Hindlimb muscle (tissue), 1 donor: ENCODE results near the gene ADAMTS14. TPM values are rescaled to one million over a fixed set of nuclear protein-coding genes. Genes with fewer than 3 reads are reported as not detected.
A peak's percentile ranks its signal among the peaks of the same experiment; 100 is the strongest.
"Not testable (repeated sequence)": the region's sequence is repeated elsewhere in the genome, so short reads cannot be mapped to it uniquely, and the experiment has no call there.

Experiments used
- DNase-seq: peaks from one replicate; pipeline ENCODE4 v3.0.0-alpha.2; 2013
- polyA plus RNA-seq: library from polyadenylated mRNA; unstranded; fragments of 120-200 nt; gene quantifications from one replicate; pipeline ENCODE4 v1.2.1, GENCODE V29; 2013; ENCODE audit not compliant: insufficient read length

ADAMTS14 gene, protein sequence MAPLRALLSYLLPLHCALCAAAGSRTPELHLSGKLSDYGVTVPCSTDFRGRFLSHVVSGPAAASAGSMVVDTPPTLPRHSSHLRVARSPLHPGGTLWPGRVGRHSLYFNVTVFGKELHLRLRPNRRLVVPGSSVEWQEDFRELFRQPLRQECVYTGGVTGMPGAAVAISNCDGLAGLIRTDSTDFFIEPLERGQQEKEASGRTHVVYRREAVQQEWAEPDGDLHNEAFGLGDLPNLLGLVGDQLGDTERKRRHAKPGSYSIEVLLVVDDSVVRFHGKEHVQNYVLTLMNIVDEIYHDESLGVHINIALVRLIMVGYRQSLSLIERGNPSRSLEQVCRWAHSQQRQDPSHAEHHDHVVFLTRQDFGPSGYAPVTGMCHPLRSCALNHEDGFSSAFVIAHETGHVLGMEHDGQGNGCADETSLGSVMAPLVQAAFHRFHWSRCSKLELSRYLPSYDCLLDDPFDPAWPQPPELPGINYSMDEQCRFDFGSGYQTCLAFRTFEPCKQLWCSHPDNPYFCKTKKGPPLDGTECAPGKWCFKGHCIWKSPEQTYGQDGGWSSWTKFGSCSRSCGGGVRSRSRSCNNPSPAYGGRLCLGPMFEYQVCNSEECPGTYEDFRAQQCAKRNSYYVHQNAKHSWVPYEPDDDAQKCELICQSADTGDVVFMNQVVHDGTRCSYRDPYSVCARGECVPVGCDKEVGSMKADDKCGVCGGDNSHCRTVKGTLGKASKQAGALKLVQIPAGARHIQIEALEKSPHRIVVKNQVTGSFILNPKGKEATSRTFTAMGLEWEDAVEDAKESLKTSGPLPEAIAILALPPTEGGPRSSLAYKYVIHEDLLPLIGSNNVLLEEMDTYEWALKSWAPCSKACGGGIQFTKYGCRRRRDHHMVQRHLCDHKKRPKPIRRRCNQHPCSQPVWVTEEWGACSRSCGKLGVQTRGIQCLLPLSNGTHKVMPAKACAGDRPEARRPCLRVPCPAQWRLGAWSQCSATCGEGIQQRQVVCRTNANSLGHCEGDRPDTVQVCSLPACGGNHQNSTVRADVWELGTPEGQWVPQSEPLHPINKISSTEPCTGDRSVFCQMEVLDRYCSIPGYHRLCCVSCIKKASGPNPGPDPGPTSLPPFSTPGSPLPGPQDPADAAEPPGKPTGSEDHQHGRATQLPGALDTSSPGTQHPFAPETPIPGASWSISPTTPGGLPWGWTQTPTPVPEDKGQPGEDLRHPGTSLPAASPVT
- polyA plus RNA-seq = 24.6 TPM

DNA sequence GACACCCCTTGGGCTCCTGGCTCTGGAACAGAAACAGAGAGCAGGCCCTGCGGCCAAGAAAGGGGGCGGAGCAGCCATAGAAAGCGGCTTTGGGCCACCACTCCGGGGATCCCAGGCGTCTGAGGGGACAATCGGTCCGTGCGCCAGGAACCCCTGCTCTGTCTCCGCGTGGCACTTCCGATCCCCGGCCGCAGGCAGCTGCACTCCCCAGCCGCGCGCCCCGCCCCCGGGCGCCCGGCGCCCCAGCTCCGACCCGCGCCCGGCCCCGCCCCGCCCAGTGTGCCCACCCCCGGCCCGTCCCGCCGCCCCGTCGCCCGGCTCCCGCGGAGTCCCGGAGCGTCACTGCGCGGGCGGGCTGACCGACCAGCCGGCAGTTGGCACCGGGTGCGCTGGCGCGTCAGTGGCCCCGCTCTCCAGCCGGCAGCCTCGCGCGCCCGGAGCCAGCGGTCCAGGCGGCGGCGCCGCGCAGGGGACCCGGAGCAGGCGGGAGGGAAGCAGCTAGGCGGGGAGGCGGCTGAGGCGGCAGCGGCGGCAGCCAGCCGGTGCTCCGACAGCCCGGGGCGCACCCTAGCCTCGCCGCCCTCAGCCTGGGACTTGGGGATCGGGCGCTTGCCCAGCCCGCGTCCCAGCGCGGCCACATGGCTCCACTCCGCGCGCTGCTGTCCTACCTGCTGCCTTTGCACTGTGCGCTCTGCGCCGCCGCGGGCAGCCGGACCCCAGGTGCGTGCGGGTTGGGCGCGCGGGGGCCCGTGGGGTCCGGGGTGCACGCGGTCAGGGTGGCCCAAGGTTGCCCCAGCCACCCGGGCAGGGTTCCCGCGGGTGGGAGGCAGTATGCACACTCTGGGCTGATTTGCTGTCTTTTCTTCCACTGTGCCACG, at the start of gene ADAMTS14:
Gene ADAMTS14 (plus strand): TSS at position 342 of the 878 bp plus-strand sequence. CDS start 297 bp downstream, at position 639.
- DNase-seq = peak; percentile 67

DNA sequence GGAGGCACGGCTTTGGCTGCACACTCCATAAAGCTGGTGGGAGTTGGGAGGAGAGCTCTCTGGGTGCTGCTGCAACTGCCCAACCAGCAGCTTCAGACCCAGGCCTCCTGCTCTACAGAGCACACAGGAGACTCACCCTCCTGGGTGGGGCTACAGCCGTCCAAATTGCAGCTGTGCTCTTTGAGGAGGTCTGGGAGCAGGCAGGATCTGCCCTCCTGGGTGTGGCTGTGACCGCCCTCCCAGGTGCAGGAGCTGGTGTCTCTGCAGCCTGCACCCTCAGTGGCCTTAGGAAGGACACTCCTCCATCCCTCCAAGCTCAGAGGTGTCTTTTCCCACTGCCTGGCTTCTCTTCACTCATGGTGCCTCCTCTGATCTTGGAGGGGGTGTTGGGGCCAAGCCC, 49.8 kb upstream of the ADAMTS14 start:
- no peak for DNase-seq

DNA sequence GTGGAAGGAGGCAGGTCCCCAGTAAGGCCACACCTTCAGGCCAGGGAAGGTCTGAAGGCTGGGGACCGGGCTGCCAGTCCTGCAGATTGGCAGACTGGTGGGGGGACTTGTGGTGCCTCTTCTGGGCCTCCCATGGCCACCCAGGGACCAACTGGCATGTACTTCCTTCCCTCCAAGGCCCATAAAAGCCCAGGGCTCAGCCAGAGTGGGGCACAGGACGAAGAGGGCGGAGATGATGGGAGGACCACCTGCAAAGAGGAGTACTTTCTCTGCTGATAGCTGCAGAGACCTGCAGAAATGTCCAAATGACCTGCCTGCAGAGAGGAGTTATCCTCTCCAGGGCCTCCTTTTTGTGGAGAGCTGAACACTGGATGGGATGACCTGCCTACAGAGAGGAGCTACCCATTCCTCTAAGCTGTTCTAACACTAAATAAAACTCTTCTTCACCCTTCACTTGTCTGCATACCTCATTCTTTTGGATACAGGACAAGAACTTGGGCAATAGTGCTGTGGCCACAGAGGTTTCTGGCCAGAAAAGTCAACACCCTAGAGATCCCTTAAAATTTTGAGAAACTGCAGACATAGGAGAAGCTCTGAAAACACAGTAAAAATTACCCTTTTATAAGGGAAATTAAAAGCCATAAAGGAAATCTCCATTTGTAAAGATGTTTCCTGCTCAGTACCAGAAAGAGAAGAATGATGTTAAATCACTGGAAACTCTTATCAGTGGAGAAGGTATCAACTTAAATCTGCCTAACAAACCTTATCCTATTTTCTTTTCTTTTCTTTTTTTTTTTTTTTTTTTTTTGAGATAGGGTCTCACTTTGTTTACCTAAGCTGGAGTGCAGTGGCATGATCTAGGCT, 49.1 kb upstream of the ADAMTS14 start:
- no peak for DNase-seq

DNA sequence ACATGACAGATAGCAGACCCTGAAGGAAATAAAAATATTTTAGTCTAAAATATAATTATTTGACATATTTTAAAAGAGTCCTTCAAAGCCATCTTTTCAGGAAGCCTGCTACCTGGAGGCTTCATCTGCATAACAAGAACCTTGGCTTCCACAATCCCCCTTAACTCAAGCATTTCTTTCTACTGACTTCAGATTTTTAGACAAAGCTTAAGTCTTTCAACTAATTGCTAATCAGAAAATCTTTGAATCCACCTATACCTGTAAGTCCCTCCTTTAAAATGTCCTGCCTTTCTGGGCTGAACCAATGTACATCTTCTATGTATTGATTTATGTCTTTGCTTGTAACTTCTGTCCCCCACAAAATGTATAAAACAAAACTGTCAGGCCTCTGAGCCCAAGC, 46.2 kb upstream of the ADAMTS14 start:
- DNase-seq = no peak

DNA sequence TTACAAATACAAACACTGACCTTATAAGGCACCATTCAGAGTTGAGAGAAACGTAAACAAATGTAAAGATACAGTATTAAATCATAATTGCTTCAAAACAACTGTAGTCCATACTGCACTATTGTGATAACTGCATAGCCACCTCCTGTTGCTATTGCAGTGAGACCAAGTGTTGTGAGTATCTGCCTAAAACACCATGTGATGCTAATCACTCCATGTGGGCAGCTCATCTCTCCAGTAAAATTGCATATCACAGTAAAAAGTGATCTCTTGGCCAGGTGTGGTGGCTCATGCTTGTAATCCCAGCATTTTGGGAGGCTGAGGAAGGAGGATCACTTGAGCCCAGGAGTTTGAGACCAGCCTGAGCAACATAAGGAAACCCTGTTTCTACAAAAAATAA, 43.0 kb upstream of the ADAMTS14 start:
- no peak for DNase-seq

DNA sequence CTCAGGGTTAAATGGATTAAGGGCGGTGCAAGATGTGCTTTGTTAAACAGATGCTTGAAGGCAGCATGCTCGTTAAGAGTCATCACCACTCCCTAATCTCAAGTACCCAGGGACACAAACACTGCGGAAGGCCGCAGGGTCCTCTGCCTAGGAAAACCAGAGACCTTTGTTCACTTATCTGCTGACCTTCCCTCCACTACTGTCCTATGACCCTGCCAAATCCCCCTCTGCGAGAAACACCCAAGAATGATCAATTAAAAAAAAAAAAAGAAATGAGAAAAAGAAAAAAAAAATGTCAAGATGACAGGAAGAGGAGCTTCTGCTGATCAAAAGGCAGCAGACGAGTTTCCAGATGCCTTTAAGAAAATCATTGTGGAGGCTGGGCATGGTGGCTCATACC, 40.6 kb upstream of the ADAMTS14 start:
- DNase-seq = not testable (repeated sequence)

DNA sequence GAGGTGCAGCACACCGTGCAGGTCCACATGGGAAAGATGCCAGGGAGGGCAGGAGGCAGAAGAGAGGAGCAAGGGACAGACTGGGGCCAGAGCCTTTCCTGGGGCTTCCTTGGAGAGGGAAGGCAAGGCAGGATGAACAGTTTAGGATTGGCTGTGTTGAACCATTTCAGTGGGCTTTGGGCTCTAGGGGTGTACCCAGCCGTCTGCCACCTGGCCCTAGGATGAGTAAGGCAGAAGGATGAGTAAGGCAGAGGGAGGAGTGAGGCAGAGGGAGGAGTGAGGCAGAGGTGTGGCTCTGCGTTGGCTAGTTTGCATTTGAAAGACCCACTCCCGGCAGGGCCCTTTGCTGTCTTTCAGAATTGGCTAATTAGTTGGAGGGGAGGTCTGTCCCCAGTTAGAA, 38.3 kb upstream of the ADAMTS14 start:
- DNase-seq = no peak

DNA sequence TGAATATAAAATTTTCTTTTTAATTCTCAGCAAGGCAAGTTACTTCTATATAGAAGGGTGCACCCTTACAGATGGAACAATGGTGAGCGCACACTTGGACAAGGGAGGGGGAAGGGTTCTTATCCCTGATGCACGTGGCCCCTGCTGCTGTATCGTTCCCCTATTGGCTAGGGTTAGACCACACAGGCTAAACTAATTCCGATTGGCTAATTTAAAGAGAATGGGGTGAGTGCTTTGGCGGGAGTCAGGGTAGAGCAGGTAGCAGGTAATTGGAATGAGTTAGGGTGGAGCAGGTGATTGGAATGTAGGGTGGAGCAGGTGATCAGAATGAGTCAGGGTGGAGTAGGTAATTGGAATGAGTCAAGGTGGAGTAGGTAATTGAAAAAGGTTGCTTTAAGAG, 37.8 kb upstream of the ADAMTS14 start:
- DNase-seq = not testable (repeated sequence)

DNA sequence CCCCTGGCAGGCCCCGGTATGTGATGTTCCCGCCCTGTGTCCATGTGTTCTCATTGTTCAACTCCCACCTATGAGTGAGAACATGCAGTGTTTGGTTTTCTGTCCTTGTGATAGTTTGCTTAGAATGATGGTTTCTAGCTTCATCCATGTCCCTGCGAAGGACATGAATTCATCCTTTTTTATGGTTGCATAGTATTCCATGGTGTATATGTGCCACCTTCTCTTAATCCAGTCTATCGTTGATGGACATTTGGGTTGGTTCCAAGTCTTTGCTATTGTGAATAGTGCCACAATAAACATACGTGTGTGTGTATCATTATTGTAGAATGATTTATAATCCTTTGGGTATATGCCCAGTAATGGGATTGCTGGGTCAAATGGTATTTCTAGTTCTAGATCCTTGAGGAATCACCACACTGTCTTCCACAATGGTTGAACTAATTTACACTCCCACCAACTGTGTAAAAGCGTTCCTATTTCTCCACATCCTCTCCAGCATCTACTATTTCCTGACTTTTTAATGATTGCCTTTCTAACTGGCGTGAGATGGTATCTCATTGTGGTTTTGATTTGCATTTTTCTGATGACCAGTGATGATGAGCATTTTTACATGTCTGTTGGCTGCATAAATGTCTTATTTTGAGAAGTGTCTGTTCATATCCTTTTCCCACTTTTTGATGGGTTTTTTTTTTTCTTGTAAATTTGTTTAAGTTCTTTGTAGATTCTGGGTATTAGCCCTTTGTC, 32.5 kb upstream of the ADAMTS14 start:
- DNase-seq = not testable (repeated sequence)

DNA sequence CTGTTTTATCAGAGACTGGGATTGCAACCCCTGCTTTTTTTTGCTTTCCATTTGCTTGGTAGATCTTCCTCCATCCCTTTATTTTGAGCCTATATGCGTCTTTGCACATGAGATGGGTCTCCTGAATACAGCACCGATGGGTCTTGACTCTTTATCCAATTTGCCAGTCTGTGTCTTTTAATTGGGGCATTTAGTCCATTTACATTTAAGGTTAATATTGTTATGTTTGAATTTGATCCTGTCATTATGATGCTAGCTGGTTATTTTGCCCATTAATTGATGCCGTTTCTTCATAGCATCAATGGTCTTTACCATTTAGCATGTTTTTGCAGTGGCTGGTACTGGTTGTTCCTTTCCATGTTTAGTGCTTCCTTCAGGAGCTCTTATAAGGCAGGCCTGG, 29.0 kb upstream of the ADAMTS14 start:
- not testable (repeated sequence) for DNase-seq

DNA sequence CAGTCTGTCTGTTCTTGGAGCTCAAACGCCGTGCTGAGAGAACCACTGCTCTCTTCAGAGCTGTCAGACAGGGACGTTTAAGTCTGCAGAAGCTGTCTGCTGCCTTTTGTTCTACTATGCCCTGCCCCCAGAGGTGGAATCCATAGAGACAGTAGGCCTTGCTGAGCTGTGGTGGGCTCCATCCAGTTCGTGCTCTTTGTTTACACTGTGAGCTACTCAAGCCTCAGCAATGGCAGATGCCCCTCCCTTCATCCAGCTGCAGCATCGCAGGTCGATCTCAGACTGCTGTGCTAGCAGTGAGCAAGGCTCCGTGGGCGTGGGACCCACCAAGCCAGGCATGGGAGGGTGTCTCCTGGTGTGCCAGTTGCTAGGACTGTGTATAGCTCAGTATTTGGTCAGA, 27.3 kb upstream of the ADAMTS14 start:
- not testable (repeated sequence) for DNase-seq

DNA sequence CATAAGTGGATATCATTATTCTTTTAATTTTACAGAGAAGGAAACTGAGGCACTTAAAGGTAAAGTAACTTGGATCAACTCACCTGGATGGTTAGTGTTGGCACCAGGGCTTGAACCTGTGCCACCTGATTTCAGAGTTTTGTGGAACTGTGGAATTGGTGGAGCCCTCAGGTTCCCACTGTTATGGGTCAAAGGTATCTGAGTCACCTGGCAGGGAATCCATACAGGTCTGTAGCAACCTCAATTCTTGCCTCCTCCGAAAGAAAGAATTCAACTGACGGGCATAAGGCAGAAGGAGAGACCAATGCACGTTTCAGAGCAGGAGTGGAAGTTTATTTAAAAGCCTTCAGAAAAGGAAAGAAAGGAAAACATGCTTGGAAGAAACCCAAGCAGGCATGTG, 25.2 kb upstream of the ADAMTS14 start:
- no peak for DNase-seq

DNA sequence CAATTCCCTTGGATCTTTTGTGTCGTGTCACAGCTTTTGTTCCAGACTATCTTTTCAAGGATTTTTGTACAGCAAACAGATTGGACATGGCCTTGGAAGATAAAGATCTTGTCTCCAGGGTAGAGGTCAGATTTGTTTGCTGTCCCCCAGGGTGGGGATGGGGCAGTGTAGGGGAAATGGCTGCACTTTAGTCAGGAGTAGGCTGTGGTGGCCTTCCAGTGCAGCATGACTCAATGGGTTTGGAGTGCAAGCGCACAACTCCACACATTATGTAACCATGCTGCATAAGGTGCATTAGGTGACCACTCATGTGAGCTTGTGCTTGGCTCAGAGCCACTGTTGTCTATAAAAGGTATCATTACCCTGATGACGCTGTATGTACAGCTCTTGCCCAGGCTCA, 23.9 kb upstream of the ADAMTS14 start:
- DNase-seq = no peak

DNA sequence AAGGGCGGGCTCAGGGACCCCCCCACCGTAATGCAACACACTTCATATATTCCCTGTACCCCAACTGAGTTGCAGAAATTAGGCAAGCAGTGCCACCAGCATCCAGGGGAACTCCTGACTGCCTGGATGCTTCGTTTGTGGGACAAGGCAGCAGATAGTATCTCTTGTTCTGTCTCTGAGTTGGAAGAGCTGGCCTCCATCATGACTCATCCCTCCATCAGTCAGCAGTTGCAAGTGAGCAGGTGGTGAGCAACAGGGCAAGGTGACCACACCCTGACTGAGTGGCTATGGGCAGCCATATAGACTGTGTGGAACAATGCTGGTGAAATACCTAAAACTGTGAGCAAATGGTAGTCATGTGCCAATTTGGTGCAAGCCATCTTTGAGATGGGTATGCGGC, 22.8 kb upstream of the ADAMTS14 start:
- no peak for DNase-seq

DNA sequence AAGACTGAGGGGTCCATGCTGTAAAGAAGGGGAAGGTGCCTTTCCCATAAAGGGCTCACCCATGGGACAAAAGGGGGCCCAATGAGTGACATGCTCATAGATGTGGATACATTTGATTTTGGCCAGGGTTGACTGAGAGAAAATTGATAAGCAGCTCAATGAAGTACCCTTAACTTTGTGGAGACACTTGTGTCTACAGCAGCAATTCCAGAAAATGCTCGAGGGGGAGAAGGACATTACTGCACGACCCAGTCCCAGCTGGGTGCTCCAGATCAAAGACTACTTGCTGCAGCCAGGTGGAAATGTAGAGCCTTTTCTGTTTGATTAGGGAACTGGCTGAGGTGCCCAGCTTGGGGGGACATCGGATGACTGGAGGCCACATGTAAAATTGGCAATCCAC, 22.2 kb upstream of the ADAMTS14 start:
- no peak for DNase-seq

DNA sequence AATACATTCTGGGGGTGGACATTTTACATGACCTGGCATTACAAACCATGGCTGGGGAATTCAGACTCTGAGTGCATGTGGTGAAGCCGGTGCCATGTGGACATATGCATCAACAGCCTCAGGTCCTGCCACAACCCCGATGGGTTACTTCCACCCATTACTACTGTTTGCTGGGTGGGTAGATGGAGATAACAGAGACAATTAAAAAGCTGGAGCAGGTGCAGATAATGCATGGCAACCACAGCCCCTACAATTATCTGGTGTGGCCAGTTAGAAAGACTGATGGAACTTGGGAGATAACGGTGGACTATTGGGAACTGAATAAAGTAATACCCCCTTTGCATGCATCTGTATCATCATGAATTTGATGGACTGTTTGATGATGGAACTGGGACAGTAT, 21.6 kb upstream of the ADAMTS14 start:
- no peak for DNase-seq

DNA sequence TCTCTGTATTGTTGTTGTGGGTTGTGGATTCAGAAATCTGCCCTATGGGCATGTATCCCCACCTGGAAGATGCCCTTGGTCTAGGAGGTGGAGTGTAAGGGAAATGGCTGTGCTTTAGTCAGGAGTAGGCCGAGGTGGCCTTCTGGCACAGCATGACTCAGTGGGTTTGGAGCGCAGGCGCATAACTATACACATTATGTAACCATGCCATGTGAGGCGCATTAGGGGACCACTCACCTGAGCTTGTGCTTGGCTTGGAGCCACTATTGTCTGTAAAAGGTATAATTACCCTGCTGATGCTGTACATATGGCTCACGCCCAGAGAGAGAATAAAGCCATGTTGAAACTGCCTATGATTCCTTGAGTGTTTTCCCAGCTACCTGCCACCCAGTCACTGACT, 20.6 kb upstream of the ADAMTS14 start:
- DNase-seq = no peak

DNA sequence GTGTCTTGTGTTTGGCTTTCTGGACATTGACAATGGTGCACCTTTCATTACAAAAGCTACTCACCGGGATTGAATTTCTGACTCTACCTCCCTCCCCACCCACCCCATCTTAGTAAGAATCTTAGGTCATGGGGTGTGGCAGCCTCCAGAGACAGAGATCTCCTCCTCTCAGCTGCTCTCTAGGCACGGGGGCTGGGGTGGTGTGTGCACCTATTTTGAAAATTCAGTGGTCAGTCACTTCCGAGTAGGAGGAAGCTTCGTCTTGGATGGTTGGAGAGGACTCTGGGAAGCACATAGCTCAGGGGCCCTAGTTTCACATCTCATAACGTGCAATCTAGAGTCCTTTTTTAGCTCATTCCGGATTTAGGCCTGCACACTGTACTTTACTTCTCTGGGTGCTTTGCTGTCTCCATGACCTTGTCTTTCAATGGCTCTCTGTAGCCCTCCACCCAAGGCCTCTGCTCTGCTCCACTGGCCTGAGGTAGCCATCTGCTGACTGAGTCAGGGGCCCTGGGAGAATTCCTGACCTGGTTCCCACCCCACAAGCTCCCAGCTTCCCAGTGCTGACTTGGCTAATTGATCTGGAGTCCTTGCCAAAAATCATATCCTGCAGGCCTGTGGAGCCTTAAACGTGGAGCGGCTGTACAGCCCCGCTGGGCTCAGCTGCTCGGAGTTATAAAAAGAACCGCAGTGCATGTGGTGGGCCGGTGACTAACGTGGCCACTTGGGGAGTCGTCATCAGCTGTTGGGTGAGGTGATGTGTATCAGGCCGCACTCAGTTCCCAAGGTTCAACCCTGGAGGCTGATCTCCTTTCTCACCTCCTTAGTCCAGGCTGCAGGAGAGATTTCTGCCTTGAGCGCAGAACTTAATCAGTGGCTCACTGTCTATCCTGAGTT, 19.3 kb upstream of the ADAMTS14 start:
- peak; percentile 88 for DNase-seq

DNA sequence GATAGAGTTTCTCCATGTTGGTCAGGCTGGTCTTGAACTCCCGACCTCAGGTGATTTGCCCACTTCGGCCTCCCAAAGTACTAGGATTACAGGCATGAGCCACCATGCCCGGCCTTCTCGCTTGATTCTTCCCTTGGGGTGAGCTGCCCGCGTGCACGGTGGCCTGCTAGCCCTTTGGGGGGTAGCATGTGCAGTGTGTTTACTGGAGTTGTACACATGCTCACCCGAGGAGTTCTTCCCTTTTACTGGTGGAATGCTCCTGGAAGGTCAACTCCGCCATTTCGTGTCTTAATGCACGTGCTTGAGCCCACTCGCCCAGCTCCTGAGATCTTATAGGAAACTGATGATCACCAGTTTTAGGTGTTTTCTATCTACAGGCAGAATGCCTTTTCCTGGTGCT, 17.0 kb upstream of the ADAMTS14 start:
- no peak for DNase-seq
